Heart left ventricle (tissue), 13 donors: ENCODE measurements around the gene CEP85L.

Source experiments
- CTCF ChIP-seq, 12 donors: fragments of 200-600 bp; sonication (generic) in 4 of 12; IDR thresholded peaks; one replicate each; pipeline versions ENCODE4 v1.5.0 to v1.8.0; 2018 to 2022; ENCODE audit warnings: antibody characterized with exemption in 12 of 12, mild to moderate bottlenecking in 5 of 12
- POLR2A ChIP-seq, 2 donors: fragments of 450-650 bp; IDR thresholded peaks; one replicate each; pipeline ENCODE4 v1.6.1; 2017; ENCODE audit warnings: antibody characterized with exemption in 2 of 2, mild to moderate bottlenecking in 2 of 2, moderate library complexity in 2 of 2
- donor health status: ischemic (EF 13 %, LVEDD 7.1; RV severe dilation, severe dysfunction).
- donor health status: DM: no; HTN: yes; CAD: no.
- donor health status: DM: no; HTN: no; CAD: no.
- donor health status: ischemic (EF 25% LVEDD 6.9; RV normal size, moderate dysfunction).
- donor health status: ischemic (EF 25% LVEDD 5.7; RV mildly dilated, moderate dysfunction).
- donor health status: ischemic (EF 35%, LVEDD 5.7; RV mildly dilated, moderate dysfunction).
- donor health status: nonischemic (EF 11% LVEDD 7.7; RV severe dilation, severe dysfunction).
- donor health status: DM: yes; HTN: yes; CAD: no.
- donor health status: PGD.
- donor health status: ischemic (EF 29% LVEDD 5.4; RV normal size, mild dysfunction).
- donor health status: nonischemic (EF 23%, LVEDD 6.1; RV moderate dilation, normal function).

- TF ChIP-seq CTCF (IDR thresholded peaks at IDR 0.05) (no peak), POLR2A (IDR thresholded peaks at IDR 0.05) (no peak)
These were observed 23.7 kb downstream of the CEP85L start for GRCh38 chr6:118627724-118628123.
